Measurements from ENCODE around the gene SLX4IP.

Gene SLX4IP

GRCh38 chr20:10662661-10663458, 227.8 kb downstream of the SLX4IP start:
- TF ChIP-seq, protein P1, sequence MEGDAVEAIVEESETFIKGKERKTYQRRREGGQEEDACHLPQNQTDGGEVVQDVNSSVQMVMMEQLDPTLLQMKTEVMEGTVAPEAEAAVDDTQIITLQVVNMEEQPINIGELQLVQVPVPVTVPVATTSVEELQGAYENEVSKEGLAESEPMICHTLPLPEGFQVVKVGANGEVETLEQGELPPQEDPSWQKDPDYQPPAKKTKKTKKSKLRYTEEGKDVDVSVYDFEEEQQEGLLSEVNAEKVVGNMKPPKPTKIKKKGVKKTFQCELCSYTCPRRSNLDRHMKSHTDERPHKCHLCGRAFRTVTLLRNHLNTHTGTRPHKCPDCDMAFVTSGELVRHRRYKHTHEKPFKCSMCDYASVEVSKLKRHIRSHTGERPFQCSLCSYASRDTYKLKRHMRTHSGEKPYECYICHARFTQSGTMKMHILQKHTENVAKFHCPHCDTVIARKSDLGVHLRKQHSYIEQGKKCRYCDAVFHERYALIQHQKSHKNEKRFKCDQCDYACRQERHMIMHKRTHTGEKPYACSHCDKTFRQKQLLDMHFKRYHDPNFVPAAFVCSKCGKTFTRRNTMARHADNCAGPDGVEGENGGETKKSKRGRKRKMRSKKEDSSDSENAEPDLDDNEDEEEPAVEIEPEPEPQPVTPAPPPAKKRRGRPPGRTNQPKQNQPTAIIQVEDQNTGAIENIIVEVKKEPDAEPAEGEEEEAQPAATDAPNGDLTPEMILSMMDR (IDR thresholded peaks at IDR 0.05; ENCODE audit: borderline replicate concordance, insufficient read depth, low read depth, low read length), result no peak
- no peak overlapping the region for H3K4me3 ChIP-seq (ENCODE audit: low read depth, low read length)

- TF ChIP-seq, protein P1 (IDR thresholded peaks at IDR 0.05; ENCODE audit: borderline replicate concordance, insufficient read depth, low read depth, low read length), result no peak
- no peak overlapping the region for H3K4me3 ChIP-seq (ENCODE audit: low read depth, low read length)
Observed at GRCh38 chr20:10663756-10664155, 228.7 kb downstream of the SLX4IP start.

DNA sequence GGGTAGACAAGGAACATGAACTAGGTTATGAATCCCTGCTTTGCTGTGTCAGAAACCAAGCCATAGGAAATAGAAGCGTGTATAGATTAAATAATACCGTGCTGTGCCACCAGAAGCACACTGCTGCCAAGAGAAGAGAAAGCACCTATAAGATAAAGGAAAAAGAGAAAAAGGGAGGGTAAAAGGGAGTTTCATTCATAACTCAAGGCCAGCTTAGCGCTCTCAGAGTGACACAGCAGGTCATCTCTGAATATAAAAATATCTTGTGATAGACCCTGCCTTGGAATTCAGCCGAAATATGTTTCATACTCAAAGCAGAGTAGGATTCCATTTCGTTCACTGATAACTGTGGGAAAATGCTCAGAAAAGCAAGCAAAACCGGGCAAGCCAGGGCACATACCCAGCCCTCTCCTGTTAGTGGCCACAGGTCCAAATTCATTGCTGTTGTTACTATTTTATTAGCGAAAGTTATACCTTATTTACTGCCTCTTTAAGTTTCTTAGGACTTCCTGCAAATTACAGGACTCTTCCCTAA, 230.0 kb downstream of the SLX4IP start:
- H3K4me3 ChIP-seq (ENCODE audit: low read depth, low read length), result no peak overlapping the region
- TF ChIP-seq, protein P1 (IDR thresholded peaks at IDR 0.05; ENCODE audit: borderline replicate concordance, insufficient read depth, low read depth, low read length), result no peak

- TF ChIP-seq, protein P1 (IDR thresholded peaks at IDR 0.05; ENCODE audit: borderline replicate concordance, insufficient read depth, low read depth, low read length), result no peak
- H3K4me3 ChIP-seq (ENCODE audit: low read depth, low read length), result no peak overlapping the region
Observed at GRCh38 chr20:10665791-10666190, 230.7 kb downstream of the SLX4IP start.

DNA sequence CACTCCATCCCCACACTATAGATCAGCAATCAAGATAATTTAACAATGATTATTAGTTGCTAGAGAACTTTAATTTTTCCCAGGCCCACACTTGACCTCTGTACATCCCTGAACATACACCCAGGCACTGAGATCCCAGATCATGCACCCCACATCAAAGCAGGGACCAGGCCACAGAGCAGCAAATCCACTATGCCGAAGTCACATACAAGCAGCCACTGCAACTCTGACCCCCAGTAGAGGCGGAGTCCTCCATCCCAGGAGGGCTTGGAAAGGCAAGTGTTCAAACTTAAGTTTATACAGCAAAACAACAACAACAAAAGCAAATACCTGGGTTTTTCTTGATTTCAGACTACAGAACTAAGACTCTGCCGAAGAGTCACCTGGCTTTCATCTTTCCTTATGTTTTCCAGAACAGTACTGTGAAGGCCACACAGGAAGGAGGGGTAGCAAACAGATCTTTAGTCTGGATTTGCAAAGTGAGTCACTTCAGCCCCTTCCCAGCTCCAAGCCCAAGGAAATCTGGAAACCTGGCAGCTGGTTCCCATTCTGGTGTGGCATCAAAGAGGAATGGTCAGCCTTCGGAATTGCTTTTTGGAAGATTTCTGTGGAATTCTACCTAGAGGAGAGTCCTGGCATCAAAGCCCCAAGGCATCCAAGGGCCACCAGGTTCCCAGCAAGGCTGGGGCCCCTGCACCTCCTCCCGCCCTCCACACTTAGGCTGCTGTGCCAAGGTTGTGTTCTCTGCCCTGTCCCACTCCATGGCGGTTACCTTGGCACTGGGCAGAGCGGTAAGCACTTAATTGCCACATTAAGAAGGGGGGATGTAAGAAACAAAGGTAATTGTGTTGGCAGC, 231.3 kb downstream of the SLX4IP start:
- TF ChIP-seq, protein P1 (IDR thresholded peaks at IDR 0.05; ENCODE audit: borderline replicate concordance, insufficient read depth, low read depth, low read length), result no peak
- no peak overlapping the region for H3K4me3 ChIP-seq (ENCODE audit: low read depth, low read length)

DNA sequence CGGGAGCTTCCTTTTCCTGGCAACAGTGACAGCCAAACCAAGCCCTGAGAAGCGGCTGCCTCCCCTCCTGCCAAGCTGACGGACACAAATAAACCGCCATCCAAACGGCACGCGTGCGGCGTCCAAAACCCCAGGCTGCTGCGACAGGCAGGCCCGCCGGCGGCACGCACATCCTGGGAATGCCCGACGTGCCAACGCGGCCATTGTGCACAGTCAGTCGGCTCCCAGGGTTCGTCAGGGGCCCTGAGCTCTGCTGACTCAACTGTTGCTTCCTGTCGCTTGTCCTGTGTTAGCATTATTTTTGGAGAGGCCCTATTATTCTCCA, 231.9 kb downstream of the SLX4IP start:
- TF ChIP-seq, protein P1 (IDR thresholded peaks at IDR 0.05; ENCODE audit: borderline replicate concordance, insufficient read depth, low read depth, low read length), result no peak
- no peak overlapping the region for H3K4me3 ChIP-seq (ENCODE audit: low read depth, low read length)

All from GM12875 (cell line).